NCI-H1417 (cell line): ENCODE results near the gene MRPL34.

Source experiments
- DNase-seq, 3 experiments: peaks; one replicate each; lab custom pipeline; 2025; lab: John Stamatoyannopoulos, UW

The MRPL34 gene

DNA sequence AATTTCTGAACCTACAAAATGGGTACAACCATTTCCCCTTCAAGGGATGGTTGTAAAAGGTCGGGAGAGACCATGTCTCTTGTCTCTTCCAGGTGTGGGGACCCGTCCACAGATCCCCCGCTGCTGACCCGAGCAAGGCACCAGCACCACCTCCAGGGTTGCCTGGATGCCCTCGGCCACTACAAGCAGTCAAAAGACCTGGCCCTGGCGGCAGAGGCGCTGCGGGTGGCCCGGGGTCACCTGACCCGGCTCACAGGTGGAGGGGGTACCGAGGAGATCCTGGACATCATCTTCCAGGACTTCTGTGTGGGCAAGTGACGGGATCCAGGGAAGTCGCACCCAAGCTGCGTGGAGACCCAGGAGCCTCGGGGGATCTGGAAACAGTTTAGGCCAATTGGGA lies 35.7 kb downstream of the MRPL34 start:
- DNase-seq, result no peak

GRCh38 chr19:17341845-17342244 lies 36.2 kb downstream of the MRPL34 start:
- DNase-seq, result no peak

DNA sequence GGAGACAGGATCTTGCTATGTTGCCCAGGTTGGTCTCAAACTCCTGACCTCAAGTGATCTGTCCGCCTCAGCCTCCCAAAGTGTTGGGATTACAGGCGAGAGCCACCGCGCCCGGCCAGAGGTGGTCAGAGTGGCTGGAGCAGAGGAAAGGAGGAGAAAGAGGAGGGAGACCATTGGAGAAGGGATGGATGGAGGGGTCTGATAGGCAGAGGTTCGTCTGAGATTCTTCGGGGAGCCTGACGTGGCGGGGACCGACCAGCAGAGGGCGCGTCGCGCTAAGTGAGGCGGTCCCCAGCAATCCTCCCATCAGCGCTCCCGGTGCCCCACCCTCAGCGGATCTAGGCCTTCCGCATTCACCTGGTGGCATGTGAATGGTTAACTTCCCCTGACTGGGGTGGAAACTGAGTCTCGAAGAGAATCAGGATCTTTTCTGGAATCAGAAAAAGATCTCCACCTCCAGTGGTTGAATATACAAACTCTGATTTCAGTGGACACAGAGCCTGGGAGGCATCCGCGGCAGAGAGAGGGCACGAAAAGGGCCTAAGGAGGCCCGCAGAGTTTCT lies 40.5 kb downstream of the MRPL34 start:
- DNase-seq, result peak; percentile 41 to 77 (median 61)

DNA sequence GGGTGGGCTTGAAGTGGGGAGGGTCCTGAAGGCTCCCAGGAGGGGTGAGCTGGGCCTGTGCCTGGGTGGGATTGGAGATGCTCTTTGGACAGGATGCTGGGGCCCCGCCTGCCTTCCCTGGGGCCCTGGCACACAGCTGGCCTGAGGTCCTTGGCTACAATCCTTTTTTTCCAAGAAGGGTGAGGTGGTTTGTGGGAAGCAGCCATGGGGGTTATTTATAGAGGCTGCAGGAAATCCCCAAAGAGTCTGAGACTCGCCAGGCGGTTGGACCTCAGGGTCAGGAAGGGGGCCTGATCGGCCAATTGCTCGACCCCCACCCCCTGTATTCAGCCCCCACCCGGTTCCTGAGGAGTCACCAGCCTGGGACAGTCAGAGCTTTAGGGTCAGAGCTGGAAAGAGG lies 41.7 kb downstream of the MRPL34 start:
- no peak for DNase-seq

- no peak for DNase-seq
These were observed 42.2 kb downstream of the MRPL34 start for GRCh38 chr19:17347877-17348276.

DNA sequence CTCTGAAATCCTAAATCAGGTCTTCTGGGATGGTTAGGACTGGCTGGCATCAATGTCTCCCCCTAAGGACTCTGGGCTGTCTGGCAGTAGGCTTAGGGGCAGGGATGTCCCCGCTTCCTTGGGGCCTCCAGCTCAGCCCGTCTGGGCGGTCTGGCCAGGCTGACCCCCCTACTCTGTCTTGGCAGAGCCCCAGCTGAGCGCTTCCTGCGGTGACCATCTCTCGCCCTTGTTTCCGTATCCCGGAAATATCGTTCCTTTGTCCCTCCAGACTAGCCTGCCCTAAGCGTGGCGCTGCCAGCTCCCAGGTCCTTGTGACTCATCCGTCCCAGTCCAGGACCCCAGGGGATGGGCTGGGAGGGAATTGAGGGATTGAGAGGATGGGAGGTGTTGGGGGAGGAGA lies 43.0 kb downstream of the MRPL34 start:
- peak in 2 of 3 experiments; percentile 25 to 63 for DNase-seq

GRCh38 chr19:17351815-17352435 lies 46.3 kb downstream of the MRPL34 start:
- DNase-seq, result no peak

DNA sequence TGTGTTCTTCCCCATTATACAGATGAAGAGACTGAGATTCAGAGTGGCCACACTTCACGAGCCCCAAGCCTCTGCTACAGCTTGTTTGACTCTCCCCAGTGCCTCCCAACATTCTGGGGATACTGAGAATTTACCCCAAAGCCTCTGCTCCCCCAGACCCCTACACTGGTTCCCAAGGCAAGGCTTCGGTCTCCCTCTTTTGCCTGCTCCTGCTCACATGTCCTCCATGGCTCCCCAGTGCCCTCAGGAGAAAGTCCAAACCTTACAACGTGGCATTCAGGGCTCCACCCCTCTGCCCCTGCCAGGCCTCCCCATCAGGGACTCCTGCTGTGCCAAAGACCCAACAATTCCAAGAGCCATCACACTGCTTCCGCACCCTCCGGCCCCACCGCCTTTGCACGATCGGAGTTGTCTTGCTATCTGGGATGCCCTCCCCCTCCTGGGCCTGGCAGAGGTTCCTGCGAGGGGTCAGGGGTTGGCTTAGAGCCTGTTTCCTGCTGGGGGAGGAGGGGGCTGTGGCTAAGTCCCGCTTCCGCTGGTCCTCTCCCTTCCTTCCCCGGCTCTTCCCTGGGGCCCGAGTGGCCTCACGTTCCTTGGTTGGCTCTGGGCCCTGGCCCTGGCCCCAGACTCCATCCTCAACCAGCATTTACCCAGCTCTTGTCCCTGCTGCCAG lies 47.1 kb downstream of the MRPL34 start:
- no peak for DNase-seq

GRCh38 chr19:17353386-17353785 lies 47.7 kb downstream of the MRPL34 start:
- DNase-seq, result no peak
